Endothelial cell of umbilical vein (primary cell): ENCODE measurements around the gene CACNA2D3.

Source experiments
- CTCF ChIP-seq, 2 donors: IDR thresholded peaks; 1 replicate in 1 of 2; 2 replicates in 1 of 2; pipeline ENCODE4 v1.5.1; 2011; ENCODE audit warnings: low read length in 2 of 2, mild to moderate bottlenecking in 2 of 2, moderate library complexity in 2 of 2, control low read depth in 1 of 2, inconsistent platforms in 1 of 2, low read depth in 1 of 2; ENCODE audit not compliant: insufficient read depth in 1 of 2; ENCODE audit errors: extremely low read depth in 1 of 2
- EZH2 ChIP-seq: IDR thresholded peaks from 2 replicates; pipeline ENCODE4 v1.6.1; 2012; ENCODE audit warnings: borderline replicate concordance, low read depth, mild to moderate bottlenecking, moderate library complexity, low read length, inconsistent platforms; ENCODE audit not compliant: severe bottlenecking

GRCh38 chr3:55059027-55059629 lies 936.8 kb downstream of the CACNA2D3 start:
- TF ChIP-seq CTCF (IDR thresholded peaks at IDR 0.05; ENCODE audit: extremely low read depth in 1 of 2, insufficient read depth in 1 of 2, low read depth in 1 of 2, low read length in 2 of 2) (no peak), EZH2 (no peak)
